Measurements from ENCODE around the gene JOSD1.

JOSD1 gene

GRCh38 chr22:38684895-38685294 is 15.8 kb downstream of the JOSD1 start:
- no peak overlapping the region for H3K27ac ChIP-seq
- no peak for TF ChIP-seq ZFX (IDR thresholded peaks at IDR 0.05; ENCODE audit: borderline replicate concordance)
- TF ChIP-seq CTCF (IDR thresholded peaks at IDR 0.05), result no peak

GRCh38 chr22:38681582-38682335 is 19.0 kb downstream of the JOSD1 start, which contains the start of gene TOMM22:
Gene TOMM22, plus strand, starts transcription at chr22:38681957. Its CDS starts 22 bp downstream, at chr22:38681979.
- H3K27ac ChIP-seq, result peak within 1 kb of the TSS; percentile 67
- TF ChIP-seq ZFX (IDR thresholded peaks at IDR 0.05; ENCODE audit: borderline replicate concordance), result no peak
- TF ChIP-seq CTCF (IDR thresholded peaks at IDR 0.05), result peak; percentile 95

- no peak overlapping the region for H3K27ac ChIP-seq
- TF ChIP-seq CTCF (IDR thresholded peaks at IDR 0.05) (no peak), ZFX (IDR thresholded peaks at IDR 0.05; ENCODE audit: borderline replicate concordance) (no peak)
These were observed 24.9 kb downstream of the JOSD1 start for GRCh38 chr22:38675833-38676232.

- TF ChIP-seq ZFX (IDR thresholded peaks at IDR 0.05; ENCODE audit: borderline replicate concordance), result no peak
- no peak for TF ChIP-seq CTCF (IDR thresholded peaks at IDR 0.05)
- H3K27ac ChIP-seq, result no peak overlapping the region
These were observed 25.9 kb downstream of the JOSD1 start for GRCh38 chr22:38674888-38675287.

- H3K27ac ChIP-seq, result peak overlapping the region; percentile 80
- TF ChIP-seq ZFX (IDR thresholded peaks at IDR 0.05; ENCODE audit: borderline replicate concordance), result no peak
- TF ChIP-seq CTCF (IDR thresholded peaks at IDR 0.05), result no peak
These were observed 43.5 kb downstream of the JOSD1 start for GRCh38 chr22:38657045-38657909.

GRCh38 chr22:38656256-38657044 is 44.3 kb downstream of the JOSD1 start, which contains the start of the genes CBY1 and FAM227A:
Gene CBY1, plus strand, starts transcription at chr22:38656638. Its CDS starts 11,417 bp downstream, at chr22:38668055.
Gene FAM227A, minus strand, starts transcription at chr22:38656392. Its CDS starts 6,224 bp downstream, at chr22:38650168.
- peak within 1 kb of the TSS; percentile 80 for H3K27ac ChIP-seq
- TF ChIP-seq CTCF (IDR thresholded peaks at IDR 0.05) (no peak), ZFX (IDR thresholded peaks at IDR 0.05; ENCODE audit: borderline replicate concordance) (no peak)

Data from 22Rv1 (cell line).